ENCODE results near the gene HS6ST1. TPM values are rescaled to one million over a fixed set of nuclear protein-coding genes. Genes with fewer than 3 reads are reported as not detected.

HS6ST1 gene
- polyA plus RNA-seq, 3 donors: 91.3 to 101 (median 92.9) TPM

DNA sequence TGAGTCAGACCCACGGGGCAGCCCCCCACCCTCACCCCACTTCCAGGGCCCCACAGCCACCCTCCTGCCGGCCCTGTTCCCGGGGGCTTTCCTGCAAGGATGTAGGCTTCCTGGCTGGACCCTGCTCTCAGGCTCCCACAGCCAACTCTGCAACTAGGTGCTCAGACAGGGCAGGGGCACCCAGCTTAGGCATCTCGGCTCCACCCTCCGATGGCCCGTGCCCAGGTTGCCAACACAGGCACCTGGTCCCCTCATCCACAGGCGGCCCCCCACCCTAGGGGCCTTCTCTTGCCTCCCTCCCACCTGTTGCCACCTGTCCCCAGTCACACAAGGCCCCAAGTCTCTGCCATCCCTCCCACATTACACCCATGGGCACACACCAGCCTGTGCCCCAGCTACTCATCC is 34.6 kb downstream of the HS6ST1 start:
- no peak for DNase-seq

DNA sequence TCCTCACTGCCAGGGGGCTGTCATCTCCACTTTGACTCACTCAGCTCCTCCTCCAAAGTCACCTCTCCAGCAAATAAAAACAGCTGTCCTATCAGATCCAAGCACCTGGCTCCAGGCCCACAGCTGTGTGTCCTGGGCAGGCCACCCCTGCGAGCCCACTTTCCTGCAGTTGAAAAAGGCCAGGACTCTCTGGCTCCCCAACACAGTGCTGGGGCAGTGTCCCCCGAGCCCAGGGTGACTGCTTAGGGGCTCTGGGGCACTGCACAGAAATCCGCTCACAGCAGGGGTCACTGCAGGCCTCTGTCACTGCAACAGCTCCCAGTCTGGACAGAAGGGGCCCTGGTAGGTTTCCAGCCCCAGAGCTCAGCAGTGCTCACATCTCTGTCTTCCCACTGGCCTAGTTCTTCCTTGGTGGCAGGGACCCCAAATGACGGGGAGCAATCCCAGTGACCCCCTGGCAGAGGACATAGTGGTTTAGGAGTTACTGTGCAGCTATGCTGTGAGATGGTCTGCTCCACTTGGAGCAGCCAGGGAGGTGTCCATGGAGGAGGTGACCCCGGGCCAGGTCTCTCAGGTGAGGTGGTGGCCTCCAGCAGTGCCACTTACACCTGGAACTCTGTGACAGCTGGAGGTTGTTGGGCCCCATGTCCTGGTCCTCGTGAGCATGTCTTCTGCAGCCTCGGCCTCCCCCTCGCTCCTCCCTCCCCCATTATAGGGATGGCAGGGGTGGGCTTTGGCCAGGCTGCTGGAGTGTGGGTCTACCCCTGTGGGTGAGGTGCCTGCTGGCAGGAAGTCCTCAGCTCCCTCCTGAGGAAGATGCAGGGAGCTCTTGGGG is 35.5 kb downstream of the HS6ST1 start:
- DNase-seq: no peak

DNA sequence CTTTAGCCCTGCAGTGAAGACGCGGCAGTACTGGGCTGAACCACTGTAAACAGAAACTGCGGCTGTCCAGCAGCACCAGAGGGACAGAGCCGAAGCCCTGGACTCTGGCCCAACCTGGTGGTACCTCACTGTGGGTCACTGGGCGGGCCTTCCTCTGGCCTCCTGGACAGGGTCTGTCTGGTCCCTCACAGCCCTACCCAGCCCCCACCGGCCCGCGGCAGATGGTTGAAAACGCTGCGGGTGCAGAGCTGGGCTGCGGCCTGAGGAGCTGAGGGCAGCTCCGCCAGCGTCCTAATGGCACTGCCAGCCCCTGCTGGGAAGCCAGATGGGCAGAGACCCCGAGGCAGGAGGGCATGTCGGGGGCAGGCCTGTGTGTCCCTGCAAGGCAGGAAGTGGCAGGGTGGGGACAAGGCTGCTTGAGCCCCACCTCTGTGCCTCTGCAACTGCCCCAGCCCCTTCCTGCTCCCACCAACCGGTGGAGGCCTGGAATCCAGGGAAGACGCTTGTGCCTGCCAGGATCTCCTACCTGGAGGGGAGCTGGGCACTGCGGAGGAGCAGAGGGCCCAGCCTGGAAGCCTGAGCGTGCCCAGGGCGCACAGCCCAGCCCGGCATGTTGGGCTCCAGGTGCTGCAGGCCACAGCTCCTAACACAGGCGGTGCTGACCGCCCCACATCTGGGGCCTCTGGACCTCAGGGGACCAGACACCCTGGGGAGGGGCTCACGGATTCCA is 36.3 kb downstream of the HS6ST1 start:
- DNase-seq: no peak

DNA sequence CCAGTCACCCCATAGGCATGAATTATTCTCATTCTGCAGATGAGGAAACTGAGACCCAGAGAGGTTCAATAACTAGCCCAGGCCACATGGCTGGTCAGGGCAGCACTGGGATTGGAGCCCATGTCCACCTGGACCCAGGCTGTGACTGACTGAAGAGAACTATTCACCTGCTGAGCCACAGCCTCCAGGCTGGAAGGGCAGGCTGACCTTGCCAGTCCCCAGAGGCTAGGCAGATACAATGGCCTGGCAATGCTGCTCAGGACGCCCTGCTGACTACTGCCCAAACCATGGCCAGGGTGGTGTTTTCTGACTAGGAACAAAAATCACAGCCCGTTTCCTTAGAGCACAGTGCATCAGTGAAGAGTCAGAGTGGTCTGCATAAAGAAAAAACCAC is 36.8 kb downstream of the HS6ST1 start:
- DNase-seq: no peak

DNA sequence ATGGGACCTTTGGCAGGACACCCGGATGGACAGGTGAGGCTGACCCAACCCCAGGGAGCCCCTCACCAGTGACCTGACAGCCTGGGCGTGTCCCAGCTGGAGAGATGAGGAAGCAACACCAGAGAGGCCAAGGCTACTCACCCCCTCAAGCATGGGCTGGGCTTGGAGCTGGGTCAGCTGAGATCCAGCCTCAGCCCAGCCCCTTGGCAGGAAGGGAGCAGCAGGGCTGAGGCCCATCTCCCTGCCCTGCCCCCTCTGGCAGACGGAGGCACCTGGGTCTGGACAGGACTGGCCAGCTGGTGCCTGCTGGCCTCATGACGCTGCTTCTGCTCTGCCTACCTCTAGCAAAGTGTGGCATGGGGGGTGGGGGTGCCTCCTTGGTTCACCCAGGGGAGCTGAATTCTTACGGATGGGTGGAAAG is 37.8 kb downstream of the HS6ST1 start:
- DNase-seq: no peak

DNA sequence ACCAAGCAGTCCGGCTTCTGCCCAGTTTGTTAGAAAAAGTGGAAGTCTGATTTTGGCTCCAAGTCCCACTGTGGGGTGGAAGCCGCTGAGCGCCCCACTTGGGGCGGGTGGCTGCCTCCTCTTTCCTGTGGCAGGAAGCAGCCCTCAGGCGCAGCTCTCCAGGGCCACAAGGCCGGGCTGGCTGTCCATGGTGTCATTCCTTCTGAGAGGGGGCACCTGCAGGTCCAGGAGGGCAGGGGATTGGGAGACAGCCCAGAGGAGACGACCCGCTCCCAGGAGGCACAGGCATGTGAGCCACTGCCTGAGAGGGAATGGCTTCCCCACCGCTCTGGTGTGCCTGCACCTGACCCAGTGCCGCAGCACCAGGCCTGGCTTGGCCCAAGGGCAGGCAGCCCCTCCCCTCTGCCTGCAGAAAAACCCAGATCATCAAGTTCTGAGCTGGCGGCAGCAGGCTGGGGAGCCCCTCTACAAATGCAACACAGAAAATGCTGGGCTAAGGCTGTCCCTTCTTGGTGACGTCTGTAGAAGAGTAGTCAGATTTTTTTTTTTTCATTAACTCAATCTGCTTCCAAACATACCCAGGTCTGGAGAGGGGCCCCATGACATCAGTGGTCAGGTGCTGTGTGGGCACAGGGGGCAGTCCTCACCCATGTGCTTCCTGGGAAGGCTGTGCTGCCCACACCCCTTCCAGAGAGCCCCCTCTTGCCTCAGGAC is 38.4 kb downstream of the HS6ST1 start:
- no peak for DNase-seq

DNA sequence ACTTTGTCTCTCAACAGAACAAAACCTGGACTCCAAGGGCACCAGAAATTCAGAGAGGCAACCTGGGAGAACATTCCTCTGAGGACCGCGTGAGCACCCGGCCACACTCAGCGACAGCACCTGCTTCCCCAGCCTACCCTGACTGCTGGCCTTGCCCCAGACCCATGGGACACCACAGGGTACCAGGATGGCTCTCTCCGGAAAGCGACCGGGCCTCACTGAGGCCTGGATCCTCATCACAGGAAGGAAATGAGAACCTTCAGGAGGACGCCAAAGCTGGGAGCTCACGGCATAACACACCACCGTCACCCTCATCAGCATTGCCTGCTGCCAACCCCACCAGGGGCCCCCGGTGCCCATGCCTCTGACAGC is 38.9 kb downstream of the HS6ST1 start:
- no peak for DNase-seq

DNA sequence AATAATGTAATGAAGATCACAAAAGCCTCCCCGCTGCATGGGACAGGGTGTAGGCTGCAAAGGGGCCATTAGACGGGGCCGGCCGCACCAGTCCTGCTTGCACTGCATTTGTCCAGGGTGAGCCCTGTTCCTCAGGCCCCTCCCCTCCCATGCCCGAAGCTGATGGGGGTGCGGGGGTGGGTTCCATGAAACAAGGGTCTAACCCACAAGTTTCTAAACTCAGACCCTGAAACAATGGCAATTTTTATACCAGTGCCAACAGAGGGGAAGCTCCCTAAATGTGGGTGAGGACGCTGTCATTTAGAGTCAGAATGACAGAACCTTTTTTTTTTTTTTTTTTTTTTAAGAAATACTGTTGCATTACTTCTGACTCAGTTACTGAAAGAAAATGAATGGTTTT is 39.7 kb downstream of the HS6ST1 start:
- no peak for DNase-seq

DNA sequence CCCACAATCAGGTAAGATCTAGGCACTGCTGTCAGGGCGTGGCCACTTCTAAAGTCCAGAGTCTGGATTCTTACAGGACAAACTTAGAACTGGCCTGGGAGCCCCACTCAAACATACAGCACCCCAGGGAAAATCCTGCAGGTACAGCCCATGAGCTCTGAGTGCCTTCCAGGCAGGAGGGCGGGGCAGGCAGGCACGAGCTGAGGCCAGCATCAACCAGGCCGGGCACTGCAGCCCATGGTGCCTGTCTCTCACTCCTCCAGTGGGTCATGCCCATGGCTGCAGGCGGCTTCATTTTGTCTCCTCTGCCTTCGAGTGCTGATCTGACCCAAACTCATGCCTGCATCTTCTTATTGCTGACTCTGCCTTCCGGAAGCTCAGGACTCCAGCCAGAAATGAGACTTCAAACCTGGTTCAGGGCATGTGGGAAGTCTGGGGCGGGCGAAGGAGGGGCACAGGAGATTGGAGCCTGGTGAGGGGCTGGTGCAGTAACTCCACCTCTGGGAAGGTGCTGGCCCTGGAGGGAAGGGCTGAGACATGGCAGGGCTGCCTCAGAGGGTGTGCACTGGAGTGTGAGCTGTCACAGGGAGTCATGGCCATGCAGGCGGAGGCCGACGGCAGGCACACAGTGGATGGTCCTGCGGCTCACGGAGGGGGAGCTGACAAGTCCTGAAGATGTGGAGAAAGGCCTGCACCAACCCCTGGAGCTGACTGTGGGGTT is 40.5 kb downstream of the HS6ST1 start:
- no peak for DNase-seq

DNA sequence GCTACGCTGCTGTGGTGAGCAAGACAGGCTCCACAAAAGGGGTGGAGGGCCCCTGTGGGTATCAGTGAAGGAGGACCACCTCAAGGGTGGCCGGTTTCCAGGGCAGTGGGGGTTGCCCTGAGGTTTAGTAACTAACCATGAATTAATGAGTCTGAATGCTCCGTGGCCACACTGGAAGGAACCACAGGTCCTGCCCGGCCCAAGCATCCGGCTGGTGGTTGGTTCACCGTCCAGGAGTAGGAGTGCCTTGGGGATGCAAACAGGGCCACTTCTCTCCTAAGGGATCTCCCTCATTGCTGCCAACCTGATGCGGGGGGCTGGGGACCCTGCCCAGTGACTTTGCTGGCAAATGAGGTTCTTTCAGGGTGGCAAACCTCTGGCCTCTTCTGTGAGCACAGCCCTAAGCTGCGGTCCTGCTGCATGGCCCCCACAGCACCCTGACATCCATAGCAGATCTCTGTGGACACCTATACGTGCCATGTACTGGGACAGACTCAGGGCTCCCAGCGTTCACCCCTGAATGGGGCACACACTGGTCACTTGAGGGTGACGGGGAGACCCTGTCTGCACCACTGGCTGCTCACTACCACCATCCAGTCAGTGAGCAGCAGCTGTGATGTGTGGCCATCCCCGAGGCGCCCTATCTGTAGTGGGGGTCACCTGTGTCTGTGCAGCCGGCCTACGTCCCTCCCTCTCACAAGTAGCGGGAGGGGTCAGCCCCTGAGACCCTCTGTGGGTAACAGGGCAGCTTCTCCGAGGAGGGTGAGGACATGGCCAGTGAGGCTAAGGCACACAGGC is 41.6 kb downstream of the HS6ST1 start:
- no peak for DNase-seq

DNA sequence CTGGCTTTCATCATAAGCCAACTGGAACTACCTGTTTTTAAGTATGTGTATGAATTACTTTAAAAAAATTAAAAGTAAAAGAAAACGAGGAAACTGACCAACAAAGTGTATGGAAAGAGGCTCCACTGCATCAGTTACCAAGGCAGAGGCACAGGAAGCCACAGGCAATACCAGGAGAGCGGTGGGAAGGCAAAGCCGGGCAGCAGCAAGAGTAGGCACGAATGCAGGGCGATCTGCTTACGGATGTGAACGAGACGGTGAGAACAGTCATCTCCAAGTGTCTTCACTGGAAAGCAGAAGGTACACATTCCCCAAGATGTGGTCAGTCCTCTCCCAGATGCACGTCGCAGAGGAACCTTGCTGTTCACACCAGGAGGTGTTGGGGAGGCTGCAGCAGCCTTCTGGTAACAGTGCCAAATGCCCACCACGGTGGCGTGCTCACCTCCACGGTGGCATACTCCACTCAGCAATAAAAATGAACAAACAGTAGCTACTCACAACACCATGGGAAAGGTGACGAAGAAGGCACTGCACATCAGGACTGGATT is 43.1 kb downstream of the HS6ST1 start:
- no peak for DNase-seq

DNA sequence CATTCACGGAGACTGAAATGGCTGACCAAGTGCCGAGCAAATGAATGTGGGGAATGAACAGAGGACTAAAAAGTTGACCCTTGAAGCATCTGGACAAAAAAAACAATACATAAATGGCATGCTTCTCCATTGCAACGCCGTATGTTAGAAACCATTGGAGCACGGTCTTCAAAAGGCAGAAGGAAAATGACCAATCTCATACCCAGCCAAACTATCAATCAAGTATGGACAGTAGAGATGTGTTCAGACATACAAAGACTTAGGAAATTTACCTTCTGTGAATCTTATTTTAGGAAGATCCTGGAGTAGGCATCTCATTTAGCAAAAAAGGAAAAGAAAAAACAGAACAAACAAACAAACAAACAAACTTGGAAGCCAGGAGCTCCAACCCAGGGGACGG is 44.5 kb downstream of the HS6ST1 start:
- no peak for DNase-seq

DNA sequence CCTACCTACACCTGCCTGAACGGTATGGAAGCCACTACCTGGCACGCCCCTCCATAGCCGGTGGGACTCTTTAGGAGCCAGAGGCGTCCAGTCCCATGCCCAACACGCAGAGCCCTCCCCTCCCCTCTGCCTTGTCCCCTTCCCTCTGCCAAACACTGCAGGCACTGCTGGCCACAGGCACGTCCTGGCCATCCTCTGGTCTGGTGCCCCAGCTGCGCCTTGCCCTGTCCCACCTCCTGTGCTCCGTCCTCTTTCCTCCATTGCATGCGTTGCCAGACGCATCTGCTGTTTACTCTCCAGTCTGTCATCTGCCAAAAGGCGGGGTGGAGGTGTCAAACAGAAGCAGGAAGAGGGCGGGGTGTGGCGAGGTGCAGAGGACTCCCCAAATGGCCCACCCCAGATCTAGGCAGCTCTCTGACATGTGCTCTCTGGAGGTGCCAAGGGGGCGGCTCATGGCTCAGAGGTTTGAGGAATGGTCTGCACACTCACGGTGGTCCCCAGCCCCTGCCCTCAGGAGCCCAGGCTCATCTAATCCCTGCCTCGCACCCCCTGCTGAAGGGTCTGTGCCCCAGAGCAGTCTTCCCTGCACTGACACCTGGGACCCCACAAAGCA is 45.1 kb downstream of the HS6ST1 start:
- no peak for DNase-seq

DNA sequence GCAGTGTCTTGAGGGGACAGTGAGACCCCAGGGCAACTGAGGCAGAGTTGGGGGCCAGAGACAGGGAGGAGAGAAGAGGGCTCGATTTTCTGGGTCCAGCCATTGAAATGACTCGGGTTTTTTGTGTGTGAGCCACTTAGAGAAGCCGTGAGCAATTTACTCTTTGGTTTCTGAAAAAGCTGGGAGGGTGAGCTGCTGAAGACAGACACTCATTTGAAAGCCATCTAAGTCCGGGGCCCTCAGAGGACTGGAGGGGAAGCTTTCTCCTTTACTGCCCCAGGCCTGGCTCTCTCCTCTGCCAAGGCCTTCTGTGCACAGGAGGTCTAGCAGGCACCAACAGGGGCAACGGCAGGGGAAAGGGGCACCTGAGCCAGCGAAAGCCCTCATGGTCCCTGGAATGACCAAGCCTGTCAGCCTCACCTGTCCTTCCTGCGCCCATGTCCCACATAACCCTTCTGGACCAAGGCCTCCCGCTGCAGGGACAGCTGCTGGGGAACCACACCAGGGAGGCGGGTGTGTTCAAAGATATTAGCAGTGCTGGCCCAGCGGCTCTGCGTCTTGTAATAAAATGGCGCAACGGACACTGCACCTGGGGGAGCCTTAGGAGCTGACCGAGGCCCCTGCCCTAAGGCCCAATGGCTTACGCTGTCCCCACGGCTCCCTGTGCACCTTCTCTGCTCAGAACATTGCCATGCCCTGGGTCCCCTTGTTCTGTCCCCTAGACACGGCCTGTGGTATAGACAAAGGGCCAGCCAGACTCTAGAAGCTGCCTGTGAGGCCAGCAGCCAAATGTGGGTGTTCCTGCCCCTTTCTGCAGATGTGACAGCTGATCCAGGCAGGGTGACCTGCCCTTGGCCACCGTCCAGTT is 45.8 kb downstream of the HS6ST1 start:
- DNase-seq: no peak

DNA sequence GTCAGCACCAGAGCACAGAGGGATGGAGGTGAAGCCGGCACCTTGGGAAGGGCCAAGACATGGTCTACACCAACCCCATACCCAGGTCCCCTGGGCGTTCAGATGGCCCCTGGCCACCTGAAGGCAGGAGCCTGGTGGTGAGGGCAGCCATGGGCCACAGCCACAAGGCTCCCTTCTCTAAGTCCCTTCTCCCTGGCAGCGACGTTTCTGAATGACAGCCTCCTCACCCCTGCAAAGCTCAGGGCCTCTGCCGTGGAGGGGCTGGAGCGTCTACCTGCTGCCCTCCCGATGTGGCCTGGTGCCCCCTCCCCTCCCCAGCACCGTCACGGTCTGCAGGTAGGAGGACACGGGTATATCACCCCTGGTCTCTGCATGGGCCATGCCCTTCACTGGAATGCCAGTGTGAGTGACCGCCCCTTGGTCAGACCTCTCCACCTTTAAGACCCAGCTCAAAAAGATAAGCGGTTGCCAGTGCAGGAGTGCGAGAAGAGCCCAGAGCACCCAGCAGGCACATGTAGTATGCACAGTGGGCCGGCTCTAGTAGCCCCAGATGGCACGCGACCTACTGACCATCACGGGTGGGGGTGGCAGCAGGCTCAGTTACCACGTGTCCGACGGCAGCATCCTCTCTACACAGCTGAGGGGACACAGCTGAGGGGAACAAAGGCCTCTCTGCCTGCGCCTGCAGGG is 46.6 kb downstream of the HS6ST1 start:
- no peak for DNase-seq

DNA sequence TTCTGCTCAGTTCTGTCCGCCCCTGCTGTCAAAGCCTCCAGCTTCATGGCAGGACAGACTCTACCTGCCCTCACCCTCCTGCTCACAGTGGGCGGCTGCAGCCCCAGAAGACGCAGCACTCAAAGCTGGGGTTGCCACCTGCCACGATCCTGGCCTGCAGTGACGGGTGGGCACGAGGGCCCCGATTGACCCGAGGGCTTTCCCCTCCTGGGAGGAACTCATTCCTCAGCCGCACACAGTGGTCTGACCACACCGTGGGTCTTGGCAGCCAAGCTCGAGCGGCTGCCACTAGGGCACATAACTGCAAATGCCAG is 47.1 kb downstream of the HS6ST1 start:
- DNase-seq: no peak

DNA sequence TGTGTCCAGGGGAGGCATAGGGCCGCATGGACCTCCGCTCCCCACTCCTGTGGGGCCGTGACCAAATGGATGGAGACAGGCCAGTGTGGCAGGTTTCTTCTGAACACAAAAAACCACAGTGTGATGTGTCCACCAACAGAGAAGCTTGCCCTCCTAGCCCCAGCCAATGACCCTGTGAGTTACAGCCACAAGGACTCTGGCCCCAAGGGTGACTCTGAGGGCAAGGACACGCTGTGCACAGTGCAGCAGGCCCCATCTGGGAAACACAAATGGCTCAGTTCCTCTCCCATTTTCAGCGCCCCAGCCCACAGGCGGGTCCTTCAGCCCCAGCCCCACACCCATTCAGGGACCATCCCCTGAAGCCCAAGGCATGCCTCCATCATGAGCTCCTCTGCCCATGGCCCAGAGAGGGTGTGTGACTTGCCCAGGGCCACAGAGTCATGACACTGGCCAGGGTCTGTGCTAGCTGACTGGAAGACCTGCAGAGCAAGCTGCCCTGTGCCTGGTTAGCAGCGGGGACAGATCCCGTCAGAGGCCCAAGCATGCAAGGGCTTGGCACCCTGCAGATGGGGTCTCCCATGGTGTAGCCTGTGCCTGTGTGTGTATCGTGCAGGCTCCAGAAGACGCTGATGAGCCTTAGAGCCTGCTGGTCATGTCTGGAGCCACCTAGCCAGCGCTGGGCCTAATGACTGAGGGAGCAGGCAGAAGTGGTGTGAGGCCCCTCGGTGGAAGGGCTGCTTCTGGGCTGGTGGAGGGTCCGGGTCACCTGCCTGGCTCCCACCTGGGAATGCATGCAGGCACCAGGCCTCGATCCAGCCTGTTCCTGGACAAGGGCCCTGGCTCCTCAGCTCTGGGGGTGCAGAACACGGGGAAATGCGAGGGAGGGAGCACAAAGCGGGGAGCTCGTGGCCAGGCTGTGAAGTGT is 47.7 kb downstream of the HS6ST1 start:
- DNase-seq: no peak
